Cerebellar nuclear complex (tissue), 1 donor: ENCODE results near the gene FLT3.

Experiments
- DNase-seq, 2 experiments: peaks; one replicate each; lab custom pipeline; 2025; lab: John Stamatoyannopoulos, UW

FLT3 gene

DNA sequence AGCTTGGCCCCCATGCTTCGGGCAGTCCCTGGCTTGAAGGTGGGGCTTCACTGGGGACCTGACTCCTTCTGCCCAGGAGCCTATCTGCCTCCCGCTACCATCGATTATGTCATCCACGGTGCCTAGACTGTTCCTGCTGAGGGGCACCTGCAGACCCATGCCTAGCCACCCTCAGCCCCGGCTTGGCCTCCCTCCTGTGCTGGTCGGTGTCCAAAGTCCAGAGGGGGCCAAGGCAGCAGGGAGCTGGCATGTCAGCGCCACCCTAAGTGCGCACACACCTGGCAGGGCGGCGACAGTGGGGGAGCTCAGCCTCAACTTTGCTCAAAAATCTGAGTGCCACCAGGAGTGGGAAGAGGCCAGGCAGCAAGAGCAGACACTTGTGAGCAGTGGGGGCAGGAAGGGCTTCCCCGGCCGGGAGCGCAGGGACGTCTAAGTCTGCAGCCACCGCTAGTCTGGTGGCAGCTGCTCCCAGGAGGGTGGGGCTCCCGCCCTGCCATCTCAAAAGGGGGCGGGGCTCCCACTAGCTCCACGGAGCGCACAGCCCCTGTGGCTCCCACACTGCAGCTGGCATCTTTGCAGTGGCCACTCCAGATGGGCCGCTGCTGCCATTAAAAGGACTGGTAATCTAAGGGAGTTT is 98.4 kb downstream of the FLT3 start:
- DNase-seq: no peak

DNA sequence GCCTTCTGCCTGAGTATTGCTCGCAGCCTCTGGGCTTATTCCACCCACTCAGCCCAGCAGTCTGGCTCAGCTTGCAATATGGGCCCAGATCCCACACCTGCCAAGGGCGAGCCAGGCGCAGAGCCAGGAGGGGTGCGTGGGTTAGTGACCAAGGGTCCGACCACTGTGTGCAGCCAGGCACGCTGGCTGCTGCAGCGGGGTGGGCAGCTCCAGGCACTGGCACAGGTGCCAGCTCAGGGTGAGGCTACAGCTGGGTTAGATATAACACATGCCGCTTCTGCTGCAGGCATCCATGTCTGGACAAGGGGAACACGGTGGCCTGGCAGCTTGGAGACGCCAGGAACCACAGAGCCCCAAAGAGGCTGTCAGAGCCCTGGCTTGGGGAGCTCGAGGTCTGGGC is 99.3 kb downstream of the FLT3 start:
- DNase-seq: peak in 1 of 2 experiments; percentile 3

DNA sequence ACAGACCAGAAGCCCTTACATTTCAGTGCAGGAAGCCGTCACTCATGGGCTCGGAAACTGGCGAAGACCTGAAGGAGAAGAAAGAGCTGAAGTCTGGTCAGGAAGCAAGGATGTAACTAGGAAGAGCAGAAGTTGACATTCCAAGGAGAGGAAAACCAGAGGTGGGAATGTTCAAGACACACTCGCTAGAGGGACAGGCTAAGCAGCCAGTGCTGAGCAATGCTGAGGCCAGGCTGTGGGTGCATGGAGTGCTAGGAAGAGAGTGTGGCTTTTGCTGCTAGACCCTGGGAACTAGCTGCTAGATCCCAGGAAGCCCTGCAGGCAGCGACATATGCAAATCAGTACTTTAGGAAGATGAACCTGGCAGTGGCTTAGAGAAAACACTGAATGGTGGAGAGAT is 99.8 kb downstream of the FLT3 start:
- no peak for DNase-seq

DNA sequence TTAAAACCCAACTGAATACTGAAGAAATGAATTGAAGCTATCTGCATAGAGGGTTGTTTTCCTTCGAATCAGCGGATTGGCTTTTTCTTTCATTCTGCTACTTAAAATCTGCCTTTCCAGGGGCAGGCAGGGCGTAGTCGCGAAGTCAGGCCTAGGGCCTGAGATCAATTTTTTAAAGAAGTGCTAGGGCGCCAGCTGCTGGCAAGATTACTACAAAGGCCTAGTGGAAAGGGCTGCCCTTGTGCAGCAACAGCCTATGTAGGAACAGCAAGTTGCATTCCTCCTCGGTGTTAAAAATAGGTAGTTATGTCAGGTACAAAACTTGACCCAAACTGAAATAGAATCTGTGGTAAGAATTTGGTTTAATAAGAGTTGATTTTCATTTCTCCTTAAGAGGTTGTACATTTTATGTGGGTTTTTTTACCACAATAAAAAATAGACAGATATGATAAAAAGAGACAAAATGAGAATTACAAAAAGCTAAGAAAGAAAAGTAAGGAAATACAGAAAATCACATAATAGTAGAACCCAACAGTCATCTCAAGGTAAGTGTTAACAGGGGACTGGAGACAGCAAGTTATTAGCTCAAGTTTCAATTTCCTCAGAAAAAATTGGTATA is 102.4 kb downstream of the FLT3 start:
- no peak for DNase-seq

DNA sequence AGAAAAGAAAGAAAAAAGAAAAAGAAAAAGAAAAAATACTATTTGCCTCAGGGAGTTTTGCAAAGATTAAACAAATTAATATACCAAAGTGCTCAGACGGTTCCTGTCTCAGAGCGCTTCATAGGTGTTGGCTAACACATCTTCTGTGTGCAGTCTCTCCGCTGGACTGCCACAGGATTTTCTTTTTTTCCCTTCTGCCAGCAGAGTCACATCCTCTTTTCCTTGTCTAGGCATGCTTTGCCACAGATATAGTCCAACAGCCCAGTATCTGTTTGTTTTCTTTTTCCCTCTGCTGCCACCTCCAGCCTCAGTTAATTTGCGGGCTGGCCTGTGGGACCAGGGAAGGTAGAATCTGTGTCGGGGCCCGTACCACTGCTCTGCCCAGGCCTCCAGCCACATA is 108.5 kb downstream of the FLT3 start:
- DNase-seq: no peak

DNA sequence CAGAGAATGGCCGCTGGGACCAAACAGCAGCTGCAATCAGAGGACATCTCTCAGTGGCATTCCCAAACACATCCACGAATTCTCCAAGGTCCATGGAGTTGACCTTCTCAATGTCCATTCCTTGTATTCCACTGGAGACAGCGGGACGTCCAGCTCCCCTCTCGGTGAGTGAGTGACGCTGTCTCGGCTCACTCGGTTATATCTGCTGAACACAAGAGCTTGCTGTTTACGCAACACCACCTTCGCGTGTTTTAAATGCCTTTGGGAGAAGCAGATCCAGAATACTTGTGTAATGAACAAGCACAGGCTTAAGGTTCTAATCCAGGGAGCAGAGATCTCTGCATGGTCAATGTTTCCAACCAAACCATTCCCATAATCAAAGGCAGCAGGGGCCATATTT is 111.9 kb downstream of the FLT3 start, which contains the start of gene URAD:
Gene URAD, minus strand, starts transcription at position 174 of the 400 bp plus-strand sequence. Its CDS starts 56 bp downstream, at position 118.
- no peak for DNase-seq

DNA sequence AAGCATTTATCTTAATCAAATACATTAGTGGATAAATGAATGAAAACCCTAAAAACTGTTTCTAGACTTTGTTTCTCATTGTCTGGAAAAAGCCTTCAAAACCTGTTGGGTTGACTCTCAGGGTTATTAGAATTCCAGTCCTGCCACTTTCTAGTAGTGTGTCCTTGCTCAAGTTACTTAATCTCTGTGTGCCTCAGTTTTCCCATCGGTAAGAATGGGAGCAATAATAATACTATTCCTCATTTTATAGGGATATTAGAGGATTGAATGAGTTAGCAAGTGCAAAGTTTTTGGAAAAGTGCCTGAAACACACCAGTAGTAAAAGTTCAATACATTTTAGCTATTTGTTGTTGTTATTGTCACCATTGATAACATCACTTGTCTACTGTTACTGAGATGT is 114.8 kb downstream of the FLT3 start:
- DNase-seq: no peak

DNA sequence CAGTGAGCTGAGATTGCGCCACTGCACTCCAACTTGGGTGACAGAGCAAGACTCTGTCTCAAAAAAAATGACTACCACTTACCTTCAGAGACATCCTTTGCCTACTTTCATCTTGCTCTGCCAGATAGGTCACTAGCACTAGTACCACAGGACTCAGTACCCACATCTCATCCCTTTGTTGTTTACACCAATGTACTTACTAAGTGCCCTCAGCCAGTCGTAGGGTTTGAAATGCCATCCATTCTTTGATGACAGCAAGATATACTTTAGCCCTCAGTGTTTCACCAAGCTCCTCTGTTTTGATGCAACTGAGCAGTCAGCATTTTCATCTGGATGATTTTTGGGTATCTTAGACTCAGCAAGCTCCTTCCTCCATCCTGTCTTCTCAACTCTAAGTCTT is 118.0 kb downstream of the FLT3 start:
- DNase-seq: no peak

DNA sequence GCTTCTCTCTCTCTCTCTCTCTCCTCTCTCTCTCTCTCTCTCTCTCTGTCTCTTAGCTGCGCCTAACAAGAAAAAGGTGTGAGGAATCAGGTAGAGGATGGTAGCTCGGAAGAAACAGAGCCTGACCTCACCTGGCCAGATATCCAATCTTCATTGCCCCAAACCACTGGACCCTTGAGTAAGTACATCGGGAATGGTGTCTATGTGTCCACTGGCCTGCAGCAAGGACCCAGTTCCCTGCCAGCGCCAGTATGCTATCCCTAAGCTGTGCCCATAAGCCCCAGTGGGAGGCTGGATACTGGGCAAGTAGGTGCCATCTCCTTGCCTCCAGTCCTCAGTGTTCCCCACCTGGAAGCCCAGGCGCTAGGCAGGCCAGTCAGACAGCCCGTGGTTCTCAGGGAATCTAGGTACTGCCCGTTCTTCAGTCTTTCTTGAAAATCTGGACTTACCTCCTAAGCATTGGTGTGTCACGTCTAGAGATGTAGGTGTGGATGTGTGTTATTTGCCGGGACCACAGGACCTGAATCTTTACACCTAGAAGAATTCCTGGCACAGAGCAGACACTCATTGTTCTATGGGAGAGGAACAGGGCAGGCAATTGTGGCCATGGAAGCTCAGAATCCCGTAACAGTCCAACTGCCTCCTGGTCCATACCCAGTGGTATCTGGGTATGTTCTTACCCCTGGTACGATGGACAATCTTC is 119.2 kb downstream of the FLT3 start:
- DNase-seq: no peak

DNA sequence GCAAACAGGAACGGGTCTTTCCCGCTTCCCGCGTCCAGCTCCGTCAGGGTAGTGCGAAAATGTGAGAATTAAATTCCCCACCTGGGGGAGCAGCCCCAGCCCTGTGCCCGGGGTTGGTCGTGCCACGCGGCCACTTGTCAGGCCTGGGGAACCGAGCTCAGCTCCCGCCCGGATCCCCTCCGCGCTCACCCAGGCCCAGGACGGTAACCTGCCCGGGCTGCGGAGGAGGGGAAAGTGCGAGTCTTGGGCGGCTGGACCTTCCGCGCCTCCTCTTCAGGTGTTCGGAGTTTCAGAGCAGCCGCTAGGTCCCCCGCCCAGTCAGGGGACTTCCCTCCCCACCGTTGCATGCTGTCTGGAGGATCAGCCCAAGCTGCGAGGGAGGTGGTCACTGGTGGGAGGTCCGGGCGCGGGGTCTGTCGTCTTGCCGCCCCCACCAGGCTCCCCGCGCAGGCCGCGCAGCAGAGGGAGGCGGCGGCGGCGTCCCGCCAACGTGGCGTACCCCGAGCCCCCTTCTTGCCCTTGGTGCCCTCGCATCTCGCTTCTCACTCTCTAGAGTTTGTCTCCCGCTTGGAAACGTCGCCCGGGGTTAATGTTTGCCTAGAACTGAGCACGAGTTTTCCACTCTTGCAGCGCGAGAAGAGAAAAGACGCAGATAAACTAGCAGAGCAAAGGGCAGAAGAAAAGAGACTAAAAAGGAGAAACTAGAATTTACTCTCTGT is 119.9 kb downstream of the FLT3 start:
- no peak for DNase-seq

DNA sequence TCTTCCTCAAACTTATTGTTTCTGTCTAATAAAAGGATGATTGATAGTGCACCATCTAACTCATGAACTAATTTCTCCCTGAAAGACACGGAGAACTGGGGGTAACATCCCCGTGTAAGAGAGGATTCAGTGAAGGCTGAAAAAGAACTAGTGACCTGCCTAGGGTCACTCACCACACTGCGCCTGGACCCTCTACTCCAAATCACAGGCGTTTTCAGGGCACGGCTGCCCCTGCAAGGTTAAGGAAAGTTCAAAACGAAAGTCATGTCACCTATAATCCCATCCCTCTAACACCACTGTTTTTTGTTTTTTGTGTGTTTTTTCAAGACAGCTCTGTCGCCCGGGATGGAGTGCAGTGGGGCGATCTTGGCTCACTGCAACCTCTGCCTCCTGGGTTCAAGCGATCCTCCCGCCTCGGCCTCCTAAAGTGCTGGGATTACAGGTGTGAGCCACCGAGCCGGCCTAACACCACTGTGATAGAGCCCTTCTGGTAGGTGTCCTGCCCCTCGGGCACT is 120.6 kb downstream of the FLT3 start:
- no peak for DNase-seq

DNA sequence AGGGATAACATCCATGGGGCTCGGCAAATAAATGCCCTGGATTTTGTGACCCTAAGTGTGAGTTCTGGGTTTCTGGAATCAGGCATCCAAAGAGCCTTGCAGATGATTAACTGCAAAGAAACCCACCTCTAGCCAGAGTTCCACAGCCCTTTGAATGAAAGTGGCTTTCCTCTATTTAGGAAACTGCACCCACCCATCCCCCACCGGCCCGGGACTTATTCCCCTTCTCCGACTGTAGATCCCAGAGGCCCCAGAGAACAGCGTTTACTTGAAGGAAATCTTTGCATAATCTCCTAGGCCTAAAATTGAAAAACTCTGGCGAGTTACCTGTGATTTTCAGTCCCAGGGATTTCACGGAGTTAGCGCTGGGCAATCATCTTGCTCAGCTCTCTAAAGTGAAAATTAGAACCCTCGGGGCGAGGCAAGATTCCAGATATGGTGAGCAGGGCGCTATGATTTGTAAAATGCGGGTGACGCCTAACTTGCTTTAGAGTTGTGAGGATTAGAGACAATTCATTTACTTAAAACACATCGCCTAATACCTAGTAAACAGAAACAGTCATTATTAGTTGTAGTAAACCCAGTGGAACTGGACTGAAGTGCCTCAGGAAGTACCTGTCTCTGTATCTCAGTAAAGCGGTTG is 121.3 kb downstream of the FLT3 start:
- DNase-seq: no peak

DNA sequence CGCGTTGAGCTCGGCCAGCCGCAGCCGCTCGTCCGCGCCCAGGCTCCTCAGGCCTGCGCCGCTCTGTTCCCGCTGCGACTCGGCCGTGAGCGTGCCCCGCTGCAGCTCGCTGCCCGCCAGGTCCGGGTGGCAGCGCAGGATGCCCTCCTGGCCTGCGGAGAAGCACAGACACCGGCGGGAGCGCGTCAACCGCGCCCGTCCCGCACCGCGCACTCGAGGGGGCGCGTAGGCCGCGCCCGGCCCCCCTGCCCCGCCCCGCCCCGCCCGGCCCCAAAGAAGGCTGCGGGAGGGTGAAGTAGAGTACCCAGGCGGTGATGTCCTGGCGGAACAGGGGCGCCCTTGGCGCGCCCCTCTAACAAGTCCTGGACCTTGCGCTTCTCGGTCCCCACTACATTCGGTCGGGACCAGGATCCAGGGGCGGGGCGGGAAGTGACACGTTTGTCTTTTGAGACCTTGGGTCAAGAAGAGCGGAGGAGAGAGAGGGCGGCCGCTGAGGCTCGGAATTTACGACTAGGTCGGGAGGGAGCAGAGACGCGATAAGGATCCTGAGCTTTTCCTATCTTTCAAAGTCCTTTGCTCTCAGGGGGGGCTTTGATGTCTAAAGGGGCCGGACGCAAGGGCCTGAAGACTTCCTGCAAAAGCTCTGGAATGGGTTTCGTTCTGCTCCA is 121.9 kb downstream of the FLT3 start:
- DNase-seq: no peak

DNA sequence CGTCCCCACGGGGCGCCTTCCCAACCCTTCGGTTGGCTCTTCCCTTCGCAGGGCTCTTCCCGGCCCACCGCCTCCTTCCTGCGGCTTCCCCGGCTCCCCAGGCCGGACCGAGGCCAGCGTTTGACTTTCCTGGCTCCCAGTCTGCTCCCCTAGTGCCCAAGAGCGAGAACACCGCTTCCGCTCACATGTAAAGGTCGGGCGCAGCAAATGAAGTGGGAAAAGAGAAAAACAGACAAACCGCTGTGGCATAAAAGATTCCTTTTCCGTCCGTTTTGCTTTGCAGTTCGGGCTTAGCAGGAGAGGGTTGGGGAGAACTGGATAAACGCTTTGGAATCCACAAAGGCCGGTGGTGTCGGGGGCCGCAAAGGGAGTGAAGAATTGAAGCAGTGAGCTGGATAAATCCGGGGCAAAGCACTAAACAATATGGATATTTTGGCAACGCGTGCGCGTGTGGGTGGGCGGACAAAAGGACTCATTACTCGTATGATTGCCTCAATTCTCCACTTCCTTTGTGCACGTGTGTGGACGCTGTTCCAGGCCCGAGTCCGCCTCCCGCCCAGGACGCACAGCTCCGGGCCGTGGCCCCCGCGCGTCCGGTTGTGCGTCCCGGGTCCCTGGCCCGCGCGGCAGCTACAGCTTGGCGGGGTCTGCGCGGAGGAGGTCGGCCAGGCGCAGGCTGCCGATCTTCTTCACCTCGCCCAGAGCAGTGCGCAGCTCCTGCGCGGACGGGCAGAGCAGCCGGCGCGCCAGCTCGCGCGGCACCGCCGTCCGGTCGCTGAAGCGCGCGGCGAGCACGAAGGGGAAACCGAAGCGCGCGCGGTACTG is 122.7 kb downstream of the FLT3 start:
- no peak for DNase-seq

DNA sequence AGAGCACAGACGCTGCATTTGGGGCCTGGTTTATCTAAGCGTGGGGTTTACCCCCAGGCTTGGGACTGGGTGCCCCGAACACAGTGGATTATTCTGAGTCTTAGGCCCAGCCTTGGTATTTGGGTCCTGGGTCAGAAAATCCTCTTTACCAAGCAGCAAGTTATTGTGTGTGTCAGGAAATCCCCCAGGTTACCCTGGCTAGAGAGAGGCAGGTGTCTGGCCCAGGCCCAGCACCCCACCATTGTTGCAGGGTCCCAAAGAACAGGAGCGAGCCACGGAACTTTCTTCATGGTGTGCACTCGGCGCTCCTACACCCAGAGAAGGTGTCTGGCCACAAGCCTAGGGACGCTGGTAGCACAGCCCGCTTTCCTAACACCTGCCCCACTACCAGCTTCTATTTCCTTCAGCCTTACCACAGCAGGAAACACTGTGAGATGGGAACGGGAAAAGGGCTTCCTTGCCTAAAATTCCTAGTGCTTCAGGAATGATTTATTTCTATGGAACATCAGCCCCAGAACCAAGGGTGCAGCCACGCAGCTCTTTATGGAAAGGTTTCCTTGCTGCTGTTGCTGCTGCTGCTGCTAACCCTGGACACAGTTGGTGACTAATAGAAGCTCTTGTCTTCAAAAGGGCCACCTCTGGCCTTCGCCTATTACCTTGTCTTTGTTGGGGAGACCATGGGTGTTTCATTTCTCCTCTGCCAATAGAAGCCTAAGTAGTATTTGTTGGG is 123.8 kb downstream of the FLT3 start:
- no peak for DNase-seq

DNA sequence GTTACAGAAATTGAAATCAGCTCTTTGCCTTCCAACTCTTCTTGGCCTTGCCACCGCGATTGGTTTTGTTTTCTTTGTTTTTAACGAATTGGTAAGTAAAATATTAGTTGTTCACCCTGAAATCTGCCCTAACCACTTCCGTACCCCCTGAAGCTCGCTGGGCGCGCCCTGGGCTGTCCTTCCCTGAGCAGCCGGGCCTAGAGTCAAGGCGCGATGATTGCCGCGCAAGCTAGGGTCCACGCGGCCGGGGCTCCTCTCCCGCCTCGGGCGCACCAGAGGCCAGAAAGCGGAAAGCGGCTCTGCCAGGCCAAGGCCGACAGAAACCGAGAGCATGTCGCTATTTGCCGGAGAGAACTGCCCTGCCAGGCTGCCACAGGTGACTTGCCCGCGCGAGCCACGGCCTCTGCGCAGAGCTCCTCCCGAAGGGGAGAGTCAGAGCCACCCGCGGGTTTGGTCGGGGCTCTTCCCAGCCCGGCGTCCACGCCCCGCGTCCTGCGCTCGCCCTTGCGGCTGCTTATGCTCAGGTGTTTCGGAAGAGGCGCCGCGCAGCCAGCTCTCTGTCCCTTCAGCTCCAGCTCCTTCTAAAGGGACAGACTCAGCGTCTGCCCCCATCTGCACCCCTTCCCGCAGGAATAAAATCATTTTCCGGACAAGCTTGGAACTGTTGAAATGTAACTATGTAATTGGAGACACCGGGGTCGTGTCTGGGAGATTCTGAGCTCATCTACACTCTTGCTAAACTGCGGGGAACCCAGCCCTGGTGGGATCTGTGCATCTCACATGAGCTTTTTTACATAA is 124.6 kb downstream of the FLT3 start:
- DNase-seq: no peak

DNA sequence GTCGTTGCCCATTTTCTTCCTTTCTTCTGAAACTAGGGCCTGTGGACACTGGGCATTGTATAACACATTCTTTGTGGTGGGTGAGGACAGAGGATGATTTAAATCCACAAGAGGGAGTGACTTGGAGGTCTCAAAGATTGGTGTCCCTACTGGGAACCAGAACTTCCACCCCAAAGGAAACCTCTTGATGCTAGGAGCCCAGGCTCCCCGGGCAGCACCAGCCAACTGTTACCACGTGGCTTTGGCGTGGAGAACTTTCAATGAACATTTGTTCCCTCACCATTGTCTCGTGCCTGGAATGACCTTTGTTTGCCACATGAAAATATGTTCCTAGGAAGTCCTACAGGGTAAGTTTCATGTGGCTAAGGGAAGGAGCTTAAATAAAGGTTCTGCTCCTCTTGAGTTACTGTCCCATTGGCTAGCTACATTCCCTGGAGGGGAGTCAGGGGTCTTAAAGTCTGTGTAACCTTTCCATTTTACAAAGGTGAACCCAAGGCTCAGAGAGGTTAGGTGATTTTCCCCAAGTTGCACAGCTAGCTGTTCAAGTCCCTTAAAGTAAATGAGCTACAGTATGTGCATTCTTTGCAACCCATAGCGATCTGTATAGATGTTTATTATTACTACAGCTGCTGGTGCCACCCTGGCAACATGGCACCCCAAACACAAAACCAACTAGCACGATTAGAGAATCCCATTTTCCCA is 126.3 kb downstream of the FLT3 start:
- no peak for DNase-seq

DNA sequence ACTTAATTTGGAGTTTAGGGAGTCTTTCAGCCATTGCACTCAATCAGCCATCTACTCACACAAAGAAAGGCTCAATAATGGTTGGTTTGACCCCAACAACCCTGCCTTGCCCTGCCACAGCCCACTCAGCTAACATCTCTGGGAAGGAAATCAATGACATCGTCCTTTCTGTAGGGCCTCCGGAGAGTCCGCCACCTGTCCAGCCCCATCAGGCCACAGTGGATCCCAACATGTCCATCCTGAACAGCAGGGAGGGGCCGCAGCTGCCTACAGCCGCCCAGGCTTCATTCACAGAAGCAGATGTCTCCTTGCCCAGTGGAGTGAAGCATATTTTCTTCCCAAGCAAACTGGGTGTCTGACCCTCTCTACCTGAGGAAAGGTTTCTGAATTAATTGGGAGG is 127.1 kb downstream of the FLT3 start:
- no peak for DNase-seq

DNA sequence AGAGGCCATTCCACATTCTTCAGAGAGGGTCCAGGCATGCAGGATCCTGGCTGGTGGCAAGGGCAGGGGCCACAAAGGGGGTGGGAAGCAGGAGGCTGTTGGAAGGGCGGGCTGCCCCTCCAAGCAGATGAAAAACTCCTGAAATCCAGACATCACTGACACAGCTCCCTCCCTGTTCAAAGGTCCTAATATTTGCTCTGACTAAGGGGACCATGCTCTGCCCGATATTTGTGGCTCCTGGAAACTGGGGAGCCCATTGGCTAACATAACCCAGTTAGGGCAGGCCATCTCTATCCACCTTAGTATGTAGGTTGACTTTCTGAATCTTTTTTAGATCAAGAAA is 127.9 kb downstream of the FLT3 start:
- DNase-seq: no peak
